ENCODE results near the gene REPS2. TPM values are rescaled to one million over a fixed set of nuclear protein-coding genes. Genes with fewer than 3 reads are reported as not detected.

The REPS2 gene
- total RNA-seq, 1 donor from 2014 or later: 18.9 TPM

- no peak for ATAC-seq
- no peak for TF ChIP-seq CTCF (IDR thresholded peaks at IDR 0.05)
Observed at GRCh38 chrX:16983051-16983450, 36.6 kb downstream of the REPS2 start.

GRCh38 chrX:16985286-16985685 is 38.8 kb downstream of the REPS2 start:
- DNase-seq (no peak), ATAC-seq (no peak)
- H3K27me3 ChIP-seq: no peaks in the 10 kb centered on the region
- H3K4me1 ChIP-seq: no peaks in the 10 kb centered on the region
- intact Hi-C loops (cut with DNase I): no loop called here
- H3K4me3 ChIP-seq: no peak overlapping the region
- no peaks in the 10 kb centered on the region for H3K36me3 ChIP-seq
- H3K9me3 ChIP-seq: no peaks in the 10 kb centered on the region
- H3K27ac ChIP-seq: no peak overlapping the region
- no peak for TF ChIP-seq CTCF (IDR thresholded peaks at IDR 0.05)

More at GRCh38 chrX:16983051-16983450, 36.6 kb downstream of the REPS2 start:
- no peak overlapping the region for H3K27ac ChIP-seq
- no peaks in the 10 kb centered on the region for H3K9me3 ChIP-seq
- H3K4me3 ChIP-seq: no peak overlapping the region
- H3K4me1 ChIP-seq: no peaks in the 10 kb centered on the region
- no peaks in the 10 kb centered on the region for H3K27me3 ChIP-seq
- no peak for DNase-seq
- intact Hi-C loops (cut with DNase I): no loop called here
- no peaks in the 10 kb centered on the region for H3K36me3 ChIP-seq

- intact Hi-C loops (cut with DNase I): no loop called here
- Histone ChIP-seq H3K36me3 (no peaks in the 10 kb centered on the region), H3K4me1 (no peaks in the 10 kb centered on the region), H3K27ac (no peak overlapping the region), H3K4me3 (no peak overlapping the region), H3K27me3 (no peaks in the 10 kb centered on the region), H3K9me3 (no peaks in the 10 kb centered on the region)
- ATAC-seq: no peak
- DNase-seq: no peak
- no peak for TF ChIP-seq CTCF (IDR thresholded peaks at IDR 0.05)
Observed at GRCh38 chrX:16986169-16986568, 39.7 kb downstream of the REPS2 start.

GRCh38 chrX:16989750-16990149 is 43.3 kb downstream of the REPS2 start:
- no peaks in the 10 kb centered on the region for H3K36me3 ChIP-seq
- intact Hi-C loops (cut with DNase I): no loop called here
- no peaks in the 10 kb centered on the region for H3K9me3 ChIP-seq
- DNase-seq: no peak
- ATAC-seq: no peak
- TF ChIP-seq CTCF (IDR thresholded peaks at IDR 0.05): no peak
- no peak overlapping the region for H3K4me3 ChIP-seq
- no peaks in the 10 kb centered on the region for H3K4me1 ChIP-seq
- H3K27me3 ChIP-seq: no peaks in the 10 kb centered on the region
- H3K27ac ChIP-seq: no peak overlapping the region

GRCh38 chrX:16990839-16991238 is 44.4 kb downstream of the REPS2 start:
- Histone ChIP-seq H3K27ac (no peak overlapping the region), H3K4me1 (no peaks in the 10 kb centered on the region), H3K36me3 (no peaks in the 10 kb centered on the region), H3K9me3 (no peaks in the 10 kb centered on the region), H3K4me3 (no peak overlapping the region), H3K27me3 (no peaks in the 10 kb centered on the region)
- no peak for ATAC-seq
- intact Hi-C loops (cut with DNase I): no loop called here
- no peak for TF ChIP-seq CTCF (IDR thresholded peaks at IDR 0.05)
- DNase-seq: no peak

GRCh38 chrX:16992445-16992844 is 46.0 kb downstream of the REPS2 start:
- intact Hi-C loops (cut with DNase I): no loop called here
- Histone ChIP-seq H3K4me1 (no peaks in the 10 kb centered on the region), H3K9me3 (no peaks in the 10 kb centered on the region), H3K27ac (no peak overlapping the region), H3K36me3 (no peaks in the 10 kb centered on the region), H3K27me3 (no peaks in the 10 kb centered on the region), H3K4me3 (no peak overlapping the region)
- TF ChIP-seq CTCF (IDR thresholded peaks at IDR 0.05): no peak
- no peak for DNase-seq
- no peak for ATAC-seq
